ENCODE measurements around the gene BLVRB. TPM values are rescaled to one million over a fixed set of nuclear protein-coding genes. Genes with fewer than 3 reads are reported as not detected.

BLVRB gene
- total and polyA plus RNA-seq, 2 of the 8 experiments (the other 6 are each of a cell fraction or from before 2014, with no cell fraction given): 28.7 to 182 TPM

DNA sequence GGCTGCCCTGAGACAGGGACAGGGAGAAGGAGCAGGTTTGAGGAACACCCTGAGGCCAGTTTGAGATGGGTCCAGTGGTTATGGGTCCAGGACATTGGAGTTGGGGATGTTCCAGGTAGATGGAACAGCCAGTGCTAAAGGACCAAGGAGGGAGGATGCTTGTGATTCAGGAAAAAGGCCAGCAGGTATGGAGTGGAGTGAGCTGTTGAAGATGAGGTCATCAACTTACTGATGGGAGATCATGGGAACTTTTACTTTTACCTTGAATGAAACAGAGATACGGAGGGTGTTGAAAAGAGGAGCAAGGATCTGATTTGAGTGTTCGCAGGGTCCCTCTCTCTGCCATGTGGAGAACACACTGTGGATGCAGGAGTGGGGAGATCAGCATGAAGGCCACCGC lies 26.7 kb upstream of the BLVRB start (continued):
- TF ChIP-seq HDAC2 (IDR thresholded peaks at IDR 0.05; ENCODE audit: borderline replicate concordance in 1 of 2, low read depth in 2 of 2, low read length in 2 of 2) (no peak), KDM5A (IDR thresholded peaks at IDR 0.05; ENCODE audit: low read length) (no peak), SAP30 (IDR thresholded peaks at IDR 0.05; ENCODE audit: insufficient read depth, insufficient replicate concordance, low read length) (no peak), SUZ12 (IDR thresholded peaks at IDR 0.05; ENCODE audit: low read length) (no peak), NANOG (IDR thresholded peaks at IDR 0.05; ENCODE audit: insufficient read depth, low read depth, low read length, poor library complexity, severe bottlenecking) (no peak), BCL11A (IDR thresholded peaks at IDR 0.05; ENCODE audit: low read depth in 2 of 2, low read length in 2 of 2) (no peak), CBX8 (IDR thresholded peaks at IDR 0.05; ENCODE audit: borderline replicate concordance, low read depth, low read length) (no peak)

Data from H1 (cell line).